ENCODE data around the gene SLC38A3. TPM values are rescaled to one million over a fixed set of nuclear protein-coding genes. Genes with fewer than 3 reads are reported as not detected.

SLC38A3 gene
- total and polyA plus RNA-seq, 2 experiments from 2014 or later = 0.28 to 1.3 TPM

DNA sequence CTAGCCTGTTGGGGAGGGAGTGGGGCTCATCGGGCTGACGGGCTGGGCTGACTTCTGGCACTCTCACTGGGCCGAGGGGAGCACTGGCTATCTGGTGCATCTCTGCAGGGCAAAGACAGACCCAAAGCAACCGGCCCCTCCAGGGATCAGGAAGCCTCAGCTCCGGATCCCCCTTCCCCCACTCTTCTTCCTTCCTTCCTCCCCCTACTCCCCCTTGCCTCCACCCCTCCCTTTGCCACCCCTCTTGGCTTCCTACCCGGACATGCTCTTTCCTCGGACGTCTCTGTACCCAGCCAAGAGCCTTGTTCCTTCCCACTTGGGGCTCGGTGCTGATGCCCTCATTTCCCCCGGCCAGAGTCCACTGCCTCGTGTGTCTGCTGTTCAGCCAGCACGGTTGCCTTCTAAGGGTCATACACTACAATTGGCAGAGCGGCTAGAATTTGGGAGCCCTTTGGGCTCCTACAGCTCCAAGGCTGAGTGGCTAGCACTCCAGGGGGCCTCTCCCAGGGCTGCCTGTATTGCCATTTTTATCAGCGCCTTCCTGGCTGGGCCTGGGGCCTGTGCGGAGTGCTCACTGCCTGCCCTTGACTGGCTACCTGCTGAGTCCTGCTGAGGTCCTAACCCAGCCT lies 39.0 kb upstream of the SLC38A3 start:
- no peak for DNase-seq (ENCODE audit: low spot score)
- Histone ChIP-seq H3K4me3 (no peak overlapping the region), H3K27me3 (ENCODE audit: insufficient read depth) (no peaks in the 10 kb centered on the region)

More for the DNA sequence above, 39.0 kb upstream of the SLC38A3 start:
- H3K9me3 Mint-ChIP-seq = no peaks in the 10 kb centered on the region
- ATAC-seq = peak; percentile 33
- H3K79me2 ChIP-seq (replicated peaks; ENCODE audit: insufficient read depth) = peaks cover 28% of the 10 kb centered on the region
- H3K27ac ChIP-seq (ENCODE audit: low read depth) = peak overlapping the region; percentile 32; the same call in 1 of the 2 replicates
- peak overlapping the region; percentile 59; the same call in 1 of the 2 replicates for H3K27ac Mint-ChIP-seq
- no peak overlapping the region for H2AFZ ChIP-seq
- TF ChIP-seq ZNF331 (CRISPR knock-in tag; IDR thresholded peaks at IDR 0.05; ENCODE audit: low read depth) = no peak
- TF ChIP-seq, protein P1, sequence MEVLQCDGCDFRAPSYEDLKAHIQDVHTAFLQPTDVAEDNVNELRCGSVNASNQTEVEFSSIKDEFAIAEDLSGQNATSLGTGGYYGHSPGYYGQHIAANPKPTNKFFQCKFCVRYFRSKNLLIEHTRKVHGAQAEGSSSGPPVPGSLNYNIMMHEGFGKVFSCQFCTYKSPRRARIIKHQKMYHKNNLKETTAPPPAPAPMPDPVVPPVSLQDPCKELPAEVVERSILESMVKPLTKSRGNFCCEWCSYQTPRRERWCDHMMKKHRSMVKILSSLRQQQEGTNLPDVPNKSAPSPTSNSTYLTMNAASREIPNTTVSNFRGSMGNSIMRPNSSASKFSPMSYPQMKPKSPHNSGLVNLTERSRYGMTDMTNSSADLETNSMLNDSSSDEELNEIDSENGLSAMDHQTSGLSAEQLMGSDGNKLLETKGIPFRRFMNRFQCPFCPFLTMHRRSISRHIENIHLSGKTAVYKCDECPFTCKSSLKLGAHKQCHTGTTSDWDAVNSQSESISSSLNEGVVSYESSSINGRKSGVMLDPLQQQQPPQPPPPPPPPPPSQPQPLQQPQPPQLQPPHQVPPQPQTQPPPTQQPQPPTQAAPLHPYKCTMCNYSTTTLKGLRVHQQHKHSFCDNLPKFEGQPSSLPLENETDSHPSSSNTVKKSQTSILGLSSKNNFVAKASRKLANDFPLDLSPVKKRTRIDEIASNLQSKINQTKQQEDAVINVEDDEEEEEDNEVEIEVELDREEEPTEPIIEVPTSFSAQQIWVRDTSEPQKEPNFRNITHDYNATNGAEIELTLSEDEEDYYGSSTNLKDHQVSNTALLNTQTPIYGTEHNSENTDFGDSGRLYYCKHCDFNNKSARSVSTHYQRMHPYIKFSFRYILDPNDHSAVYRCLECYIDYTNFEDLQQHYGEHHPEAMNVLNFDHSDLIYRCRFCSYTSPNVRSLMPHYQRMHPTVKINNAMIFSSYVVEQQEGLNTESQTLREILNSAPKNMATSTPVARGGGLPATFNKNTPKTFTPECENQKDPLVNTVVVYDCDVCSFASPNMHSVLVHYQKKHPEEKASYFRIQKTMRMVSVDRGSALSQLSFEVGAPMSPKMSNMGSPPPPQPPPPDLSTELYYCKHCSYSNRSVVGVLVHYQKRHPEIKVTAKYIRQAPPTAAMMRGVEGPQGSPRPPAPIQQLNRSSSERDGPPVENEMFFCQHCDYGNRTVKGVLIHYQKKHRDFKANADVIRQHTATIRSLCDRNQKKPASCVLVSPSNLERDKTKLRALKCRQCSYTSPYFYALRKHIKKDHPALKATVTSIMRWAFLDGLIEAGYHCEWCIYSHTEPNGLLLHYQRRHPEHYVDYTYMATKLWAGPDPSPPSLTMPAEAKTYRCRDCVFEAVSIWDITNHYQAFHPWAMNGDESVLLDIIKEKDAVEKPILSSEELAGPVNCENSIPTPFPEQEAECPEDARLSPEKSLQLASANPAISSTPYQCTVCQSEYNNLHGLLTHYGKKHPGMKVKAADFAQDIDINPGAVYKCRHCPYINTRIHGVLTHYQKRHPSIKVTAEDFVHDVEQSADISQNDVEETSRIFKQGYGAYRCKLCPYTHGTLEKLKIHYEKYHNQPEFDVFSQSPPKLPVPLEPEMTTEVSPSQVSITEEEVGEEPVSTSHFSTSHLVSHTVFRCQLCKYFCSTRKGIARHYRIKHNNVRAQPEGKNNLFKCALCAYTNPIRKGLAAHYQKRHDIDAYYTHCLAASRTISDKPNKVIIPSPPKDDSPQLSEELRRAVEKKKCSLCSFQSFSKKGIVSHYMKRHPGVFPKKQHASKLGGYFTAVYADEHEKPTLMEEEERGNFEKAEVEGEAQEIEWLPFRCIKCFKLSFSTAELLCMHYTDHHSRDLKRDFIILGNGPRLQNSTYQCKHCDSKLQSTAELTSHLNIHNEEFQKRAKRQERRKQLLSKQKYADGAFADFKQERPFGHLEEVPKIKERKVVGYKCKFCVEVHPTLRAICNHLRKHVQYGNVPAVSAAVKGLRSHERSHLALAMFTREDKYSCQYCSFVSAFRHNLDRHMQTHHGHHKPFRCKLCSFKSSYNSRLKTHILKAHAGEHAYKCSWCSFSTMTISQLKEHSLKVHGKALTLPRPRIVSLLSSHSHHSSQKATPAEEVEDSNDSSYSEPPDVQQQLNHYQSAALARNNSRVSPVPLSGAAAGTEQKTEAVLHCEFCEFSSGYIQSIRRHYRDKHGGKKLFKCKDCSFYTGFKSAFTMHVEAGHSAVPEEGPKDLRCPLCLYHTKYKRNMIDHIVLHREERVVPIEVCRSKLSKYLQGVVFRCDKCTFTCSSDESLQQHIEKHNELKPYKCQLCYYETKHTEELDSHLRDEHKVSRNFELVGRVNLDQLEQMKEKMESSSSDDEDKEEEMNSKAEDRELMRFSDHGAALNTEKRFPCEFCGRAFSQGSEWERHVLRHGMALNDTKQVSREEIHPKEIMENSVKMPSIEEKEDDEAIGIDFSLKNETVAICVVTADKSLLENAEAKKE (CRISPR knock-in tag; IDR thresholded peaks at IDR 0.05) = no peak
- peaks cover 12% of the 10 kb centered on the region; the same call in 1 of the 2 replicates for H3K36me3 ChIP-seq (ENCODE audit: insufficient read depth)
- peaks cover 6% of the 10 kb centered on the region for H3K27me3 Mint-ChIP-seq (ENCODE audit: insufficient read depth, low read depth, poor library complexity)
- peak overlapping the region; percentile 65; the same call in 1 of the 2 replicates for H3K4me2 ChIP-seq
- H3K4me1 ChIP-seq (ENCODE audit: insufficient read depth) = peaks cover 32% of the 10 kb centered on the region
- peaks cover 13% of the 10 kb centered on the region; the same call in 1 of the 2 replicates for H4K20me1 ChIP-seq (replicated peaks; ENCODE audit: insufficient read depth)
- H3K36me3 Mint-ChIP-seq (ENCODE audit: low read depth) = peaks cover 23% of the 10 kb centered on the region; the same call in 2 of the 3 replicates
- peaks cover 50% of the 10 kb centered on the region for H3K4me1 Mint-ChIP-seq
- no peaks in the 10 kb centered on the region for H3K9me2 ChIP-seq (ENCODE audit: insufficient read depth)
- 0 out of 3 replicates have a peak overlapping the region, but pooled peaks have one; percentile 17 for H3K4me3 Mint-ChIP-seq
- H3F3A ChIP-seq (replicated peaks; ENCODE audit: low read depth) = no peaks in the 10 kb centered on the region

Measured in GM23338 (cell line).